WTC11 (cell line): ENCODE data around the gene FERMT2. TPM values are rescaled to one million over a fixed set of nuclear protein-coding genes. Genes with fewer than 3 reads are reported as not detected.

Experiments used
- ATAC-seq: fragments of 200-7000 bp; cut with Tn5 transposase; 2 replicates; pipeline ENCODE4 v1.10.0; 2021; ENCODE audit warnings: mild to moderate bottlenecking, moderate library complexity
- CTCF ChIA-PET: fragments of 300-600 bp; sonication (Branson Sonifier 250); formaldehyde crosslinking; loops from one replicate; lab custom pipeline; 2021; ENCODE audit warnings: antibody characterized with exemption; lab: Charles Lee
- POLR2A ChIA-PET: fragments of 350-600 bp; sonication (Branson Sonifier 250); formaldehyde crosslinking; loops from one replicate; lab custom pipeline; 2021; ENCODE audit warnings: antibody characterized with exemption; lab: Charles Lee
- DNase-seq: peaks from one replicate; pipeline ENCODE4 v3.0.0; 2021; ENCODE audit warnings: low spot score
- H3K27ac Mint-ChIP-seq: 2 replicates; pipeline ENCODE4 v1.8.0; 2021; ENCODE audit warnings: mixed read lengths
- H3K27me3 Mint-ChIP-seq: 2 replicates; pipeline ENCODE4 v1.8.0; 2021; ENCODE audit warnings: low read depth, mild to moderate bottlenecking, moderate library complexity, mixed read lengths
- H3K36me3 Mint-ChIP-seq: 2 replicates; pipeline ENCODE4 v1.8.0; 2021; ENCODE audit warnings: mixed read lengths
- H3K4me1 Mint-ChIP-seq: 2 replicates; pipeline ENCODE4 v1.8.0; 2022; ENCODE audit warnings: mixed read lengths
- H3K4me3 Mint-ChIP-seq: 2 replicates; pipeline ENCODE4 v1.8.0; 2021; ENCODE audit warnings: mild to moderate bottlenecking, moderate library complexity, mixed read lengths
- H3K9me3 Mint-ChIP-seq: 2 replicates; pipeline ENCODE4 v1.8.0; 2021; ENCODE audit warnings: mixed read lengths
- CBFB ChIP-seq: sonication (generic); formaldehyde crosslinking; IDR thresholded peaks from 2 replicates; pipeline ENCODE4 v1.8.1; 2022; ENCODE audit warnings: mild to moderate bottlenecking, low read depth, missing genetic modification reagents
- ELF4 ChIP-seq: sonication (generic); formaldehyde crosslinking; IDR thresholded peaks from 2 replicates; pipeline ENCODE4 v1.8.1; 2022; ENCODE audit warnings: low read depth, mild to moderate bottlenecking, moderate library complexity, missing genetic modification reagents
- IRF2 ChIP-seq: sonication (generic); formaldehyde crosslinking; IDR thresholded peaks from 2 replicates; pipeline ENCODE4 v1.8.0; 2022; ENCODE audit warnings: low read depth, missing genetic modification reagents, borderline replicate concordance
- JUN ChIP-seq: sonication (generic); formaldehyde crosslinking; IDR thresholded peaks from 2 replicates; pipeline ENCODE4 v1.8.0; 2023; ENCODE audit warnings: mild to moderate bottlenecking, missing genetic modification reagents
- MYBL2 ChIP-seq: sonication (generic); formaldehyde crosslinking; IDR thresholded peaks from 2 replicates; pipeline ENCODE4 v1.8.1; 2023; ENCODE audit warnings: mild to moderate bottlenecking, moderate library complexity, missing genetic modification reagents
- NR2C2 ChIP-seq: sonication (generic); formaldehyde crosslinking; IDR thresholded peaks from 2 replicates; pipeline ENCODE4 v1.8.0; 2022; ENCODE audit warnings: mild to moderate bottlenecking, missing genetic modification reagents
- NR3C1 ChIP-seq: sonication (generic); formaldehyde crosslinking; conservative IDR thresholded peaks from 2 replicates; pipeline ENCODE4 v1.8.1; 2023; ENCODE audit warnings: low read depth, mild to moderate bottlenecking, missing genetic modification reagents
- SMAD3 ChIP-seq: sonication (generic); formaldehyde crosslinking; IDR thresholded peaks from 2 replicates; pipeline ENCODE4 v1.8.0; 2022; ENCODE audit warnings: missing genetic modification reagents, mild to moderate bottlenecking, borderline replicate concordance
- SMAD4 ChIP-seq: sonication (generic); formaldehyde crosslinking; IDR thresholded peaks from 2 replicates; pipeline ENCODE4 v1.8.0; 2022; ENCODE audit warnings: mild to moderate bottlenecking, missing genetic modification reagents
- TP53 ChIP-seq: sonication (generic); formaldehyde crosslinking; IDR thresholded peaks from 2 replicates; pipeline ENCODE4 v1.8.1; 2023; ENCODE audit warnings: mild to moderate bottlenecking, missing genetic modification reagents
- ZBTB21 ChIP-seq: sonication (generic); formaldehyde crosslinking; IDR thresholded peaks from 2 replicates; pipeline ENCODE4 v1.8.1; 2023; ENCODE audit warnings: mild to moderate bottlenecking, missing genetic modification reagents, borderline replicate concordance
- ZNF263 ChIP-seq: sonication (generic); formaldehyde crosslinking; IDR thresholded peaks from 2 replicates; pipeline ENCODE4 v1.8.1; 2022; ENCODE audit warnings: low read depth, mild to moderate bottlenecking, moderate library complexity, missing genetic modification reagents
- total RNA-seq: library from RNA; stranded (reverse); gene quantifications from 3 replicates; pipeline ENCODE4 v1.2.3, GENCODE V29; 2021
- TF ChIP-seq, protein P1 (sequence below): sonication (generic); formaldehyde crosslinking; IDR thresholded peaks from 2 replicates; pipeline ENCODE4 v1.8.0; 2022; ENCODE audit warnings: missing genetic modification reagents
- TF ChIP-seq, protein P2 (sequence below): sonication (generic); formaldehyde crosslinking; IDR thresholded peaks from 2 replicates; pipeline ENCODE4 v1.8.1; 2022; ENCODE audit warnings: missing genetic modification reagents, borderline replicate concordance
- TF ChIP-seq, protein P3 (sequence below): fragments of 250-450 bp; sonication (Bioruptor Pico); IDR thresholded peaks from 2 replicates; pipeline ENCODE4 v2.1.2; 2022; ENCODE audit warnings: mild to moderate bottlenecking, moderate library complexity
- TF ChIP-seq, protein P4 (sequence below): sonication (generic); formaldehyde crosslinking; IDR thresholded peaks from 2 replicates; pipeline ENCODE4 v1.8.1; 2023; ENCODE audit warnings: mild to moderate bottlenecking, missing genetic modification reagents, borderline replicate concordance
- TF ChIP-seq, protein P5 (sequence below): sonication (generic); formaldehyde crosslinking; IDR thresholded peaks from 2 replicates; pipeline ENCODE4 v1.8.1; 2022; ENCODE audit warnings: mild to moderate bottlenecking, moderate library complexity, missing genetic modification reagents
- TF ChIP-seq, protein P6 (sequence below): sonication (generic); formaldehyde crosslinking; IDR thresholded peaks from 2 replicates; pipeline ENCODE4 v1.8.0; 2022; ENCODE audit warnings: mild to moderate bottlenecking, missing genetic modification reagents

Gene FERMT2
- total RNA-seq, 1 experiment from 2014 or later: 92.8 TPM

DNA sequence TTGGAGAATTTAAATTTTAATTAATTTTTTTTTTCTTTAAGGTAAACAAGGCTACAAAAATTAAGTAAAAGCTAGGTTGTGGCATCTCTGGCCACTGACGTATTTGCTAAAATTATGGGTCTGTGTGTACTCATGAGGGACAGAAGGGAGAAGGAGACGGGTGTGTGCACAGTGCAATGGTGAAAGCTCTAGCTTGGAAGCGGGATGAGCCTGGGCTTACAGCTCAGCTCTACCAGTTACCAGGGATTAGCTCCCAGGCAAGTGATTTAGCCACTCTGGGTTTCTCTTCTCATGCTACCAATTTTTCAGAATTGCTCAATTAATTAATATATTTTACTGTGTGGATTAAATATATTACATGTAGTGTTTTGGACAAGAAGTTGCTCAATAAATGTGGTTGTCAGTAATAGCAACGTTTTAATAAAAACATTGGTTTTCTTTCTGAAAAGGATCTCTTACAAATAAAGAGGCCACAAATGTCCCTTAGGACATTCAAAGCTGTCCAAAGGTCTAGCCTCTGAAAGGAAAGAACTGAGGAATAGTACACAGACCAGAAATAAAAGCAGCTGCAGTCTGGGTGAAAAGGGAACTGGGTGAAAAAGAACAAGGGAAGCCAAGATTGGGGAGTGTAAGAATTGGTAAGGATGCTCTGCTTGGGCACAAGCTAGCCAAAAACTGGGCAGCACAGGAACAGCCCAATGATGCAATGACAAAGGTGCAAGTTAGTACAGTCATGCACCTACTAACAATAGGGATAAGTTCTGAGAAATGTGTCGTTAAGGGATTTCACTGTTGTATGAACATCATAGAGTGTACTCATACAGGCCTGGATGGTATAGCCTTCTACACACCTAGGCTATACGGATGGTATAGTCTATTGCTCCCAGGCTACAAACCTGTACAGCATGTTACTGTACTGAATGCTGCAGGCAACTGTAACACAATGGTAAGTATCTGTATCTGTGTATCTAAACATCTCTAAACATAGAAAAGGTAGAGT, 61.7 kb downstream of the FERMT2 start:
- Mint-ChIP-seq H3K27ac (peak overlapping the region; percentile 32), H3K27me3 (no peaks in the 10 kb centered on the region), H3K9me3 (no peaks in the 10 kb centered on the region), H3K4me3 (no peak overlapping the region), H3K4me1 (no peaks in the 10 kb centered on the region; the same call in 1 of the 2 replicates), H3K36me3 (peaks cover 26% of the 10 kb centered on the region)
- ATAC-seq: no peak
- ChIA-PET POLR2A (no interaction called here), CTCF (interaction anchor here (0.9 kb wide), 1 partner anchor 22 kb away, joined by 3 read pairs; no protein-coding TSS in a partner anchor)
- TF ChIP-seq SMAD3 (CRISPR knock-in tag) (no peak), ZBTB21 (no peak), SMAD4 (CRISPR knock-in tag) (no peak)
- TF ChIP-seq, protein P1, sequence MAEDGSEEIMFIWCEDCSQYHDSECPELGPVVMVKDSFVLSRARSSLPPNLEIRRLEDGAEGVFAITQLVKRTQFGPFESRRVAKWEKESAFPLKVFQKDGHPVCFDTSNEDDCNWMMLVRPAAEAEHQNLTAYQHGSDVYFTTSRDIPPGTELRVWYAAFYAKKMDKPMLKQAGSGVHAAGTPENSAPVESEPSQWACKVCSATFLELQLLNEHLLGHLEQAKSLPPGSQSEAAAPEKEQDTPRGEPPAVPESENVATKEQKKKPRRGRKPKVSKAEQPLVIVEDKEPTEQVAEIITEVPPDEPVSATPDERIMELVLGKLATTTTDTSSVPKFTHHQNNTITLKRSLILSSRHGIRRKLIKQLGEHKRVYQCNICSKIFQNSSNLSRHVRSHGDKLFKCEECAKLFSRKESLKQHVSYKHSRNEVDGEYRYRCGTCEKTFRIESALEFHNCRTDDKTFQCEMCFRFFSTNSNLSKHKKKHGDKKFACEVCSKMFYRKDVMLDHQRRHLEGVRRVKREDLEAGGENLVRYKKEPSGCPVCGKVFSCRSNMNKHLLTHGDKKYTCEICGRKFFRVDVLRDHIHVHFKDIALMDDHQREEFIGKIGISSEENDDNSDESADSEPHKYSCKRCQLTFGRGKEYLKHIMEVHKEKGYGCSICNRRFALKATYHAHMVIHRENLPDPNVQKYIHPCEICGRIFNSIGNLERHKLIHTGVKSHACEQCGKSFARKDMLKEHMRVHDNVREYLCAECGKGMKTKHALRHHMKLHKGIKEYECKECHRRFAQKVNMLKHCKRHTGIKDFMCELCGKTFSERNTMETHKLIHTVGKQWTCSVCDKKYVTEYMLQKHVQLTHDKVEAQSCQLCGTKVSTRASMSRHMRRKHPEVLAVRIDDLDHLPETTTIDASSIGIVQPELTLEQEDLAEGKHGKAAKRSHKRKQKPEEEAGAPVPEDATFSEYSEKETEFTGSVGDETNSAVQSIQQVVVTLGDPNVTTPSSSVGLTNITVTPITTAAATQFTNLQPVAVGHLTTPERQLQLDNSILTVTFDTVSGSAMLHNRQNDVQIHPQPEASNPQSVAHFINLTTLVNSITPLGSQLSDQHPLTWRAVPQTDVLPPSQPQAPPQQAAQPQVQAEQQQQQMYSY (CRISPR knock-in tag): no peak
- DNase-seq: no peak

DNA sequence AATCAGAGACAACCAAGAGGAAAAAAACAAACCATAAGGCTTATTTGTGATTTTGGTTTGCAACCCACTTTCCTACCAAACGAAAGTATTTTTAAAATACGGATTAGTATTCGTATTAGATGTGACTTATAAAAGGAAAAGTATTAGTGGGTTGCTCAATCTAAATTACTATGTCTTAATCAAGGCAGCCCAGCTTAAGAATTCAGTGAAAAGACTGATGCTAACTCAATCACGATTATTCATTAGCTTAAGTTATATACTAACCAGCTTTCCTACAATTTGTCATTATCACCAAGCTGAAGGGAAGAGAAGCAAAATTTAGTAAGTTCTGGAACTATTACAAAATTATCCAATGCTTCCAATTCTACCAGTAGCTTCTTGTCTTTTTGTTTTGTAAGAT, 62.7 kb downstream of the FERMT2 start:
- no peak for ATAC-seq
- ChIA-PET POLR2A (no interaction called here), CTCF (no interaction called here)
- Mint-ChIP-seq H3K36me3 (peaks cover 29% of the 10 kb centered on the region), H3K4me3 (no peak overlapping the region), H3K9me3 (0 out of 2 replicates have a peak, but pooled peaks cover 4% of the 10 kb centered on the region), H3K4me1 (peaks cover 10% of the 10 kb centered on the region), H3K27ac (no peak overlapping the region), H3K27me3 (no peaks in the 10 kb centered on the region)
- TF ChIP-seq ZNF263 (no peak), CBFB (CRISPR knock-in tag) (no peak), IRF2 (CRISPR knock-in tag) (no peak)
- DNase-seq: no peak

DNA sequence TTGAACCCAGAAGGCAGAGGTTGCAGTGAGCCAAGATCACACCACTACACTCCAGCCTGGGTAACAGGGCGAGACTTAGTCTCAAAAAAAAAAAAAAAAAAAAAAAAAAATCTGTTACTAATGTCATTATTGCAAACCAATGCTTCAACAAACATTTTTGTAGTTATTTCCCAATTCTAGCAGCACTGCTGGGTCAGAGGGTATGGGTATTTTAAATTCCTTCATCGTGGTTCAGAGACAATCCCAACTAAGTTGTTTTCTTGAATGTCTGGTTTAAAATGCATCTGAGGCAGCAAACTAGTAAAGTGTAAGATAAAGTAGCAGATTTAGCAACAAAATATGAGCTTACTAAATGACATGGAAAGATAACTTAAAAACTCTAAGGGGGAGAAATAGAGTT, 65.6 kb downstream of the FERMT2 start:
- ChIA-PET POLR2A (no interaction called here), CTCF (no interaction called here)
- 0 out of 2 replicates have a peak overlapping the region, but pooled peaks have one; percentile 71 for H3K27ac Mint-ChIP-seq
- no peak for TF ChIP-seq SMAD4 (CRISPR knock-in tag)
- TF ChIP-seq, protein P2, sequence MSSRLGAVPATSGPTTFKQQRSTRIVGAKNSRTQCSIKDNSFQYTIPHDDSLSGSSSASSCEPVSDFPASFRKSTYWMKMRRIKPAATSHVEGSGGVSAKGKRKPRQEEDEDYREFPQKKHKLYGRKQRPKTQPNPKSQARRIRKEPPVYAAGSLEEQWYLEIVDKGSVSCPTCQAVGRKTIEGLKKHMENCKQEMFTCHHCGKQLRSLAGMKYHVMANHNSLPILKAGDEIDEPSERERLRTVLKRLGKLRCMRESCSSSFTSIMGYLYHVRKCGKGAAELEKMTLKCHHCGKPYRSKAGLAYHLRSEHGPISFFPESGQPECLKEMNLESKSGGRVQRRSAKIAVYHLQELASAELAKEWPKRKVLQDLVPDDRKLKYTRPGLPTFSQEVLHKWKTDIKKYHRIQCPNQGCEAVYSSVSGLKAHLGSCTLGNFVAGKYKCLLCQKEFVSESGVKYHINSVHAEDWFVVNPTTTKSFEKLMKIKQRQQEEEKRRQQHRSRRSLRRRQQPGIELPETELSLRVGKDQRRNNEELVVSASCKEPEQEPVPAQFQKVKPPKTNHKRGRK: no peak
- TF ChIP-seq TP53 (CRISPR knock-in tag): no peak
- TF ChIP-seq, protein P3, sequence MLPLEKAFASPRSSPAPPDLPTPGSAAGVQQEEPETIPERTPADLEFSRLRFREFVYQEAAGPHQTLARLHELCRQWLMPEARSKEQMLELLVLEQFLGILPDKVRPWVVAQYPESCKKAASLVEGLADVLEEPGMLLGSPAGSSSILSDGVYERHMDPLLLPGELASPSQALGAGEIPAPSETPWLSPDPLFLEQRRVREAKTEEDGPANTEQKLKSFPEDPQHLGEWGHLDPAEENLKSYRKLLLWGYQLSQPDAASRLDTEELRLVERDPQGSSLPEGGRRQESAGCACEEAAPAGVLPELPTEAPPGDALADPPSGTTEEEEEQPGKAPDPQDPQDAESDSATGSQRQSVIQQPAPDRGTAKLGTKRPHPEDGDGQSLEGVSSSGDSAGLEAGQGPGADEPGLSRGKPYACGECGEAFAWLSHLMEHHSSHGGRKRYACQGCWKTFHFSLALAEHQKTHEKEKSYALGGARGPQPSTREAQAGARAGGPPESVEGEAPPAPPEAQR (CRISPR knock-in tag): no peak
- no peak for TF ChIP-seq JUN
- TF ChIP-seq NR2C2: no peak
- no peak for TF ChIP-seq NR3C1
- no peak for TF ChIP-seq MYBL2 (CRISPR knock-in tag)
- TF ChIP-seq ELF4 (CRISPR knock-in tag): no peak
- TF ChIP-seq, protein P4, sequence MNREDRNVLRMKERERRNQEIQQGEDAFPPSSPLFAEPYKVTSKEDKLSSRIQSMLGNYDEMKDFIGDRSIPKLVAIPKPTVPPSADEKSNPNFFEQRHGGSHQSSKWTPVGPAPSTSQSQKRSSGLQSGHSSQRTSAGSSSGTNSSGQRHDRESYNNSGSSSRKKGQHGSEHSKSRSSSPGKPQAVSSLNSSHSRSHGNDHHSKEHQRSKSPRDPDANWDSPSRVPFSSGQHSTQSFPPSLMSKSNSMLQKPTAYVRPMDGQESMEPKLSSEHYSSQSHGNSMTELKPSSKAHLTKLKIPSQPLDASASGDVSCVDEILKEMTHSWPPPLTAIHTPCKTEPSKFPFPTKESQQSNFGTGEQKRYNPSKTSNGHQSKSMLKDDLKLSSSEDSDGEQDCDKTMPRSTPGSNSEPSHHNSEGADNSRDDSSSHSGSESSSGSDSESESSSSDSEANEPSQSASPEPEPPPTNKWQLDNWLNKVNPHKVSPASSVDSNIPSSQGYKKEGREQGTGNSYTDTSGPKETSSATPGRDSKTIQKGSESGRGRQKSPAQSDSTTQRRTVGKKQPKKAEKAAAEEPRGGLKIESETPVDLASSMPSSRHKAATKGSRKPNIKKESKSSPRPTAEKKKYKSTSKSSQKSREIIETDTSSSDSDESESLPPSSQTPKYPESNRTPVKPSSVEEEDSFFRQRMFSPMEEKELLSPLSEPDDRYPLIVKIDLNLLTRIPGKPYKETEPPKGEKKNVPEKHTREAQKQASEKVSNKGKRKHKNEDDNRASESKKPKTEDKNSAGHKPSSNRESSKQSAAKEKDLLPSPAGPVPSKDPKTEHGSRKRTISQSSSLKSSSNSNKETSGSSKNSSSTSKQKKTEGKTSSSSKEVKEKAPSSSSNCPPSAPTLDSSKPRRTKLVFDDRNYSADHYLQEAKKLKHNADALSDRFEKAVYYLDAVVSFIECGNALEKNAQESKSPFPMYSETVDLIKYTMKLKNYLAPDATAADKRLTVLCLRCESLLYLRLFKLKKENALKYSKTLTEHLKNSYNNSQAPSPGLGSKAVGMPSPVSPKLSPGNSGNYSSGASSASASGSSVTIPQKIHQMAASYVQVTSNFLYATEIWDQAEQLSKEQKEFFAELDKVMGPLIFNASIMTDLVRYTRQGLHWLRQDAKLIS (CRISPR knock-in tag): no peak
- TF ChIP-seq, protein P5, sequence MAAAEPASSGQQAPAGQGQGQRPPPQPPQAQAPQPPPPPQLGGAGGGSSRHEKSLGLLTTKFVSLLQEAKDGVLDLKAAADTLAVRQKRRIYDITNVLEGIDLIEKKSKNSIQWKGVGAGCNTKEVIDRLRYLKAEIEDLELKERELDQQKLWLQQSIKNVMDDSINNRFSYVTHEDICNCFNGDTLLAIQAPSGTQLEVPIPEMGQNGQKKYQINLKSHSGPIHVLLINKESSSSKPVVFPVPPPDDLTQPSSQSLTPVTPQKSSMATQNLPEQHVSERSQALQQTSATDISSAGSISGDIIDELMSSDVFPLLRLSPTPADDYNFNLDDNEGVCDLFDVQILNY (CRISPR knock-in tag): no peak
- TF ChIP-seq, protein P6, sequence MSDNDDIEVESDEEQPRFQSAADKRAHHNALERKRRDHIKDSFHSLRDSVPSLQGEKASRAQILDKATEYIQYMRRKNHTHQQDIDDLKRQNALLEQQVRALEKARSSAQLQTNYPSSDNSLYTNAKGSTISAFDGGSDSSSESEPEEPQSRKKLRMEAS (CRISPR knock-in tag): no peak
- DNase-seq (no peak), ATAC-seq (no peak)
- H3K4me3 Mint-ChIP-seq: no peak overlapping the region
- no peaks in the 10 kb centered on the region for H3K27me3 Mint-ChIP-seq
- H3K9me3 Mint-ChIP-seq: 0 out of 2 replicates have a peak, but pooled peaks cover 4% of the 10 kb centered on the region
- peaks cover 23% of the 10 kb centered on the region for H3K4me1 Mint-ChIP-seq
- H3K36me3 Mint-ChIP-seq: peaks cover 20% of the 10 kb centered on the region
